HG03196 (cell line): ENCODE data around the gene DNAJC24.

Experiments
- ATAC-seq: cut with Tn5 transposase; IDR thresholded peaks from one replicate; pipeline ENCODE4 v1.9.1; 2021; ENCODE audit not compliant: unreplicated experiment

DNAJC24 gene

DNA sequence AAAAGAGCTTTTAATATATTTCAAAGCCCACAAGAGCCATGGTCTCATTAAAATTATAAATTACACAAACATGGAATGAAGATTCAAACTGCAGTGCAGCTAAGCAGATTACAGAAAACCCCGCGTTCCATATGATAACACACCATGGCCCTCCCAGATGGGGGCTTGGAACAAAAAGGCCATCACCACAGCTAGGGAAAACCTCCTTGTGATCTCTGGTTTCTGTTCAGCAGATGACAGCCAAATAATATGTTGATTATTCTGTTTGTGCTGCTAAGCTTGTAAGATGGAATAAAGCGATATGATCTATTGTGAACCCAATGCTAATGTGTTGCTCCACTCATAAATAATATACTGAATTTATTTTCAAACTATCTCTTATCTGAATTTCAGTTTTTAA lies 111.3 kb downstream of the DNAJC24 start:
- no peak for ATAC-seq
